Activated naive CD8-positive, alpha-beta T cell treated with anti-CD3 and anti-CD28 coated beads for 36 hours (primary cell): ENCODE results near the gene PRSS50. TPM values are rescaled to one million over a fixed set of nuclear protein-coding genes. Genes with fewer than 3 reads are reported as not detected.

Experiments
- DNase-seq: peaks from one replicate; pipeline ENCODE4 v3.0.0; 2021
- H3K27ac Mint-ChIP-seq: one replicate; pipeline ENCODE4 v1.8.0; 2022; ENCODE audit warnings: mild to moderate bottlenecking, moderate library complexity, mixed read lengths
- H3K27me3 Mint-ChIP-seq: one replicate; pipeline ENCODE4 v1.8.0; 2022; ENCODE audit warnings: mild to moderate bottlenecking, mixed read lengths
- H3K36me3 Mint-ChIP-seq: one replicate; pipeline ENCODE4 v1.8.0; 2021; ENCODE audit warnings: mild to moderate bottlenecking, mixed read lengths
- H3K4me1 Mint-ChIP-seq: one replicate; pipeline ENCODE4 v1.8.0; 2021; ENCODE audit warnings: mixed read lengths
- H3K4me3 Mint-ChIP-seq: one replicate; pipeline ENCODE4 v1.8.0; 2022; ENCODE audit warnings: mild to moderate bottlenecking, moderate library complexity, mixed read lengths
- H3K9me3 Mint-ChIP-seq: one replicate; pipeline ENCODE4 v1.8.0; 2022; ENCODE audit warnings: mixed read lengths
- total RNA-seq, 2 experiments: library from RNA; stranded (reverse); gene quantifications; one replicate each; pipeline ENCODE4 v1.2.3, GENCODE V29; 2021

The PRSS50 gene
- total RNA-seq, 2 experiments from 2014 or later: not detected

- Mint-ChIP-seq H3K36me3 (no peaks in the 10 kb centered on the region), H3K9me3 (no peaks in the 10 kb centered on the region), H3K27me3 (peaks cover 7% of the 10 kb centered on the region), H3K27ac (no peak overlapping the region), H3K4me3 (no peak overlapping the region), H3K4me1 (peaks cover 2% of the 10 kb centered on the region)
- DNase-seq: no peak
Observed at GRCh38 chr3:46715507-46716175, 2.0 kb downstream of the PRSS50 start.

GRCh38 chr3:46714728-46715506 lies 2.8 kb downstream of the PRSS50 start:
- no peak overlapping the region for H3K4me3 Mint-ChIP-seq
- H3K4me1 Mint-ChIP-seq: peaks cover 2% of the 10 kb centered on the region
- H3K27ac Mint-ChIP-seq: no peak overlapping the region
- H3K27me3 Mint-ChIP-seq: peaks cover 7% of the 10 kb centered on the region
- H3K9me3 Mint-ChIP-seq: no peaks in the 10 kb centered on the region
- DNase-seq: no peak
- no peaks in the 10 kb centered on the region for H3K36me3 Mint-ChIP-seq

- Mint-ChIP-seq H3K4me3 (no peak overlapping the region), H3K27me3 (peaks cover 7% of the 10 kb centered on the region), H3K4me1 (peaks cover 2% of the 10 kb centered on the region), H3K36me3 (no peaks in the 10 kb centered on the region), H3K9me3 (no peaks in the 10 kb centered on the region), H3K27ac (no peak overlapping the region)
- DNase-seq: no peak
Observed at GRCh38 chr3:46713898-46714552, 3.6 kb downstream of the PRSS50 start.

- Mint-ChIP-seq H3K27me3 (peaks cover 5% of the 10 kb centered on the region), H3K9me3 (no peaks in the 10 kb centered on the region), H3K4me1 (peaks cover 2% of the 10 kb centered on the region), H3K27ac (no peak overlapping the region), H3K36me3 (no peaks in the 10 kb centered on the region), H3K4me3 (no peak overlapping the region)
- no peak for DNase-seq
Observed at GRCh38 chr3:46713050-46713897, 4.4 kb downstream of the PRSS50 start.

GRCh38 chr3:46712191-46713049 lies 5.2 kb downstream of the PRSS50 start:
- no peak for DNase-seq
- Mint-ChIP-seq H3K27me3 (no peaks in the 10 kb centered on the region), H3K27ac (no peak overlapping the region), H3K4me3 (no peak overlapping the region), H3K4me1 (no peaks in the 10 kb centered on the region), H3K9me3 (no peaks in the 10 kb centered on the region), H3K36me3 (no peaks in the 10 kb centered on the region)

- no peaks in the 10 kb centered on the region for H3K4me1 Mint-ChIP-seq
- no peaks in the 10 kb centered on the region for H3K36me3 Mint-ChIP-seq
- no peak overlapping the region for H3K4me3 Mint-ChIP-seq
- no peaks in the 10 kb centered on the region for H3K27me3 Mint-ChIP-seq
- no peaks in the 10 kb centered on the region for H3K9me3 Mint-ChIP-seq
- no peak overlapping the region for H3K27ac Mint-ChIP-seq
- DNase-seq: no peak
Observed at GRCh38 chr3:46711760-46712159, 5.9 kb downstream of the PRSS50 start.

GRCh38 chr3:46711305-46711704 lies 6.4 kb downstream of the PRSS50 start:
- no peaks in the 10 kb centered on the region for H3K4me1 Mint-ChIP-seq
- no peak overlapping the region for H3K27ac Mint-ChIP-seq
- H3K4me3 Mint-ChIP-seq: no peak overlapping the region
- H3K36me3 Mint-ChIP-seq: no peaks in the 10 kb centered on the region
- no peaks in the 10 kb centered on the region for H3K9me3 Mint-ChIP-seq
- H3K27me3 Mint-ChIP-seq: no peaks in the 10 kb centered on the region
- DNase-seq: no peak

GRCh38 chr3:46710671-46711295 lies 6.9 kb downstream of the PRSS50 start:
- Mint-ChIP-seq H3K27me3 (no peaks in the 10 kb centered on the region), H3K4me3 (no peak overlapping the region), H3K9me3 (no peaks in the 10 kb centered on the region), H3K27ac (no peak overlapping the region), H3K4me1 (no peaks in the 10 kb centered on the region), H3K36me3 (no peaks in the 10 kb centered on the region)
- DNase-seq: no peak

- Mint-ChIP-seq H3K27me3 (no peaks in the 10 kb centered on the region), H3K9me3 (no peaks in the 10 kb centered on the region), H3K4me1 (no peaks in the 10 kb centered on the region), H3K36me3 (no peaks in the 10 kb centered on the region), H3K4me3 (no peak overlapping the region), H3K27ac (no peak overlapping the region)
- no peak for DNase-seq
Observed at GRCh38 chr3:46710229-46710628, 7.4 kb downstream of the PRSS50 start.

GRCh38 chr3:46709721-46710120 lies 7.9 kb downstream of the PRSS50 start:
- DNase-seq: no peak
- no peaks in the 10 kb centered on the region for H3K4me1 Mint-ChIP-seq
- no peak overlapping the region for H3K27ac Mint-ChIP-seq
- H3K36me3 Mint-ChIP-seq: no peaks in the 10 kb centered on the region
- H3K9me3 Mint-ChIP-seq: no peaks in the 10 kb centered on the region
- no peaks in the 10 kb centered on the region for H3K27me3 Mint-ChIP-seq
- no peak overlapping the region for H3K4me3 Mint-ChIP-seq

GRCh38 chr3:46709157-46709654 lies 8.5 kb downstream of the PRSS50 start:
- no peak overlapping the region for H3K4me3 Mint-ChIP-seq
- no peaks in the 10 kb centered on the region for H3K9me3 Mint-ChIP-seq
- H3K36me3 Mint-ChIP-seq: no peaks in the 10 kb centered on the region
- no peak overlapping the region for H3K27ac Mint-ChIP-seq
- no peaks in the 10 kb centered on the region for H3K4me1 Mint-ChIP-seq
- DNase-seq: no peak
- no peaks in the 10 kb centered on the region for H3K27me3 Mint-ChIP-seq

- no peaks in the 10 kb centered on the region for H3K36me3 Mint-ChIP-seq
- H3K27ac Mint-ChIP-seq: no peak overlapping the region
- H3K27me3 Mint-ChIP-seq: no peaks in the 10 kb centered on the region
- H3K4me1 Mint-ChIP-seq: no peaks in the 10 kb centered on the region
- H3K4me3 Mint-ChIP-seq: no peak overlapping the region
- no peak for DNase-seq
- H3K9me3 Mint-ChIP-seq: no peaks in the 10 kb centered on the region
Observed at GRCh38 chr3:46708401-46709156, 9.1 kb downstream of the PRSS50 start.

- no peaks in the 10 kb centered on the region for H3K4me1 Mint-ChIP-seq
- H3K27me3 Mint-ChIP-seq: no peaks in the 10 kb centered on the region
- DNase-seq: no peak
- no peaks in the 10 kb centered on the region for H3K36me3 Mint-ChIP-seq
- H3K9me3 Mint-ChIP-seq: no peaks in the 10 kb centered on the region
- H3K4me3 Mint-ChIP-seq: no peak overlapping the region
- H3K27ac Mint-ChIP-seq: no peak overlapping the region
Observed at GRCh38 chr3:46707601-46708011, 10.1 kb downstream of the PRSS50 start.
